K562 (cell line): Measurements from ENCODE around the gene ROR2. TPM values are rescaled to one million over a fixed set of nuclear protein-coding genes. Genes with fewer than 3 reads are reported as not detected.

Experiments
- ATAC-seq: fragments of 200-7000 bp; cut with Tn5 transposase; 3 replicates; pipeline ENCODE4 v1.9.1; 2020; ENCODE audit warnings: moderate library complexity
- BruUV-seq: library from RNA; stranded (reverse); fragments of 400-500 nt; replicated peaks from 2 replicates; lab custom pipeline; 2021; lab: Mats Ljungman, UMichigan
- CTCF ChIA-PET: fragments of 300-600 bp; formaldehyde crosslinking; extraction: SDS; loops from one replicate; lab custom pipeline; 2021; ENCODE audit warnings: low intra/inter-chr PET ratio; lab: Yijun Ruan, JAX
- POLR2A ChIA-PET: fragments of 300-600, 350-650 bp; sonication (Branson Sonifier 250); formaldehyde crosslinking; extraction: SDS; loops from one replicate; lab custom pipeline; 2021; ENCODE audit warnings: antibody characterized with exemption, inconsistent platforms; lab: Yijun Ruan, JAX
- DNase-seq, 4 experiments: peaks; one replicate each; pipeline versions ENCODE4 v3.0.0 to v3.0.0-alpha.2; 2011 to 2018; ENCODE audit warnings: low spot score in 3 of 4, mixed read lengths in 3 of 4; ENCODE audit errors: extremely low read depth in 1 of 4
- FAIRE-seq: peaks from 2 replicates; lab custom pipeline; 2011; peaks lifted over from hg19 to GRCh38; lab: Jason Lieb, UNC
- H2AFZ ChIP-seq: 2 replicates; pipeline ENCODE4 v1.6.0; 2011; ENCODE audit warnings: low read depth, low read length, control low read depth, inconsistent platforms
- H3K27ac ChIP-seq: fragments of 200-600 bp; 3 replicates; pipeline ENCODE4 v1.8.0; 2011; ENCODE audit warnings: low read depth, mild to moderate bottlenecking, control low read depth, inconsistent platforms, low read length, moderate library complexity, mixed read lengths; ENCODE audit errors: extremely low read depth
- H3K27me3 ChIP-seq, 2 experiments: fragments of 300-600 bp in 1 of 2; 2 replicates in 1 of 2; 3 replicates in 1 of 2; pipeline versions ENCODE4 v1.6.0 to v1.8.0; 2011; ENCODE audit warnings: inconsistent platforms in 2 of 2, low read length in 2 of 2, mild to moderate bottlenecking in 1 of 2, mixed read lengths in 1 of 2, moderate library complexity in 1 of 2; ENCODE audit not compliant: control insufficient read depth in 2 of 2, insufficient read depth in 2 of 2
- H3K36me3 ChIP-seq: fragments of 300-600 bp; 3 replicates; pipeline ENCODE4 v1.8.0; 2011; ENCODE audit warnings: mild to moderate bottlenecking, low read length, inconsistent platforms; ENCODE audit not compliant: control insufficient read depth, insufficient read depth
- H3K4me1 ChIP-seq, 2 experiments: fragments of 200-600 bp in 1 of 2; replicated peaks in 1 of 2; 2 replicates in 1 of 2; 3 replicates in 1 of 2; pipeline versions ENCODE4 v1.5.1 to v1.8.0; 2011; ENCODE audit warnings: inconsistent platforms in 2 of 2, low read length in 2 of 2, mild to moderate bottlenecking in 1 of 2, mixed read lengths in 1 of 2, moderate library complexity in 1 of 2; ENCODE audit not compliant: control insufficient read depth in 2 of 2, insufficient read depth in 2 of 2
- H3K4me2 ChIP-seq: 2 replicates; pipeline ENCODE4 v1.6.1; 2011; ENCODE audit warnings: low read length, control low read depth, inconsistent platforms, mixed read lengths; ENCODE audit not compliant: insufficient read depth
- H3K4me3 ChIP-seq: fragments of 200-600 bp; sonication (generic), shearing (Covaris generic); 2 replicates; pipeline ENCODE4 v1.5.1; 2016; ENCODE audit warnings: control low read depth, inconsistent platforms
- H3K79me2 ChIP-seq: fragments of 200-600 bp; 3 replicates; pipeline ENCODE4 v1.8.0; 2011; ENCODE audit warnings: low read length, inconsistent platforms; ENCODE audit not compliant: control insufficient read depth, insufficient read depth
- H3K9ac ChIP-seq, 2 experiments: 2 replicates each; pipeline versions ENCODE4 v1.6.0 to v1.6.1; 2011; ENCODE audit warnings: low read depth in 2 of 2, low read length in 2 of 2, control low read depth in 1 of 2, inconsistent platforms in 1 of 2, mild to moderate bottlenecking in 1 of 2, mixed read lengths in 1 of 2; ENCODE audit not compliant: insufficient read depth in 1 of 2
- H3K9me1 ChIP-seq: one replicate; pipeline ENCODE4 v1.6.0; 2011; ENCODE audit warnings: inconsistent platforms, mild to moderate bottlenecking, low read length, moderate library complexity; ENCODE audit not compliant: control insufficient read depth, insufficient read depth
- H3K9me3 ChIP-seq: replicated peaks from 2 replicates; pipeline ENCODE4 v1.5.1; 2011; ENCODE audit warnings: low read depth, low read length, inconsistent platforms; ENCODE audit not compliant: control insufficient read depth, insufficient read depth
- H4K20me1 ChIP-seq: replicated peaks from 2 replicates; pipeline ENCODE4 v1.6.1; 2011; ENCODE audit warnings: low read length, inconsistent platforms, mixed read lengths; ENCODE audit not compliant: control insufficient read depth, insufficient read depth
- EWSR1 ChIP-seq: fragments of 450-650 bp; IDR thresholded peaks from 2 replicates; pipeline ENCODE4 v1.6.1; 2018; ENCODE audit warnings: borderline replicate concordance, mild to moderate bottlenecking, low read depth, moderate library complexity; ENCODE audit not compliant: partially characterized antibody
- FOXP1 ChIP-seq: sonication (generic); formaldehyde crosslinking; IDR thresholded peaks from 2 replicates; pipeline ENCODE4 v1.8.0; 2022; ENCODE audit warnings: mild to moderate bottlenecking, missing genetic modification reagents
- GABPB2 ChIP-seq: fragments of 250-450 bp; sonication (Bioruptor Pico); conservative IDR thresholded peaks from 2 replicates; pipeline ENCODE4 v1.5.1; 2021; ENCODE audit warnings: mild to moderate bottlenecking
- GATAD2B ChIP-seq: fragments of 450-650 bp; IDR thresholded peaks from 2 replicates; pipeline ENCODE4 v1.6.1; 2017; ENCODE audit warnings: mild to moderate bottlenecking, borderline replicate concordance
- HMBOX1 ChIP-seq: sonication (generic); IDR thresholded peaks from 2 replicates; pipeline ENCODE4 v1.6.1; 2016
- MTA3 ChIP-seq: fragments of 450-650 bp; formaldehyde crosslinking; IDR thresholded peaks from 2 replicates; pipeline ENCODE4 v1.6.1; 2017; ENCODE audit warnings: mild to moderate bottlenecking, borderline replicate concordance
- RCOR1 ChIP-seq, 2 experiments: IDR thresholded peaks; 2 replicates each; pipeline ENCODE4 v1.6.1; 2012; ENCODE audit warnings: low read depth in 2 of 2, low read length in 2 of 2, borderline replicate concordance in 1 of 2, improper control_type of control experiment in 1 of 2
- TEAD2 ChIP-seq: fragments of 450-650 bp; IDR thresholded peaks from 2 replicates; pipeline ENCODE4 v1.6.1; 2016; ENCODE audit warnings: missing genetic modification characterization, control low read depth, missing compliant biosample characterization
- ZBTB49 ChIP-seq: sonication (generic); formaldehyde crosslinking; IDR thresholded peaks from 2 replicates; pipeline ENCODE4 v1.8.0; 2022; ENCODE audit warnings: missing genetic modification reagents, mild to moderate bottlenecking, borderline replicate concordance
- WGBS: fragments of 100-300 bp; shearing (Covaris generic); methylation state at CpG from one replicate; pipeline ENCODE4 v1.1.6; 2016; ENCODE audit warnings: low coverage, mixed read lengths; ENCODE audit not compliant: insufficient coverage; ENCODE audit errors: missing lambda C conversion rate; 5-methylcytosine and 5-hydroxymethylcytosine counted together
- in situ Hi-C: fragments of 300-500 bp; cut with MboI; formaldehyde crosslinking; loops from 4 replicates; pipeline ENCODE4 v1.15.0; 2018; ENCODE audit warnings: inconsistent platforms, mixed read lengths
- intact Hi-C: fragments of 100-400 bp; cut with micrococcal nuclease; formaldehyde crosslinking; loops from 2 replicates; pipeline ENCODE4 v1.14.2; 2022
- polyA plus RNA-seq, 8 experiments: library from polyadenylated mRNA; depleted of rRNA in 4 of 8; stranded (reverse) in 5 of 8; unstranded in 3 of 8; fragments of >200 nt; fragmentation: Nextera tagmentation in 2 of 8; fragmentation: Illumina TruSeq in 1 of 8; extraction: Ambion mirVana in 2 of 8; extraction: Trizol in 1 of 8; gene quantifications; 2 replicates each; pipeline versions ENCODE4 v1.2.1 to v1.2.3, GENCODE V29; 2011 to 2014; ENCODE audit warnings: inconsistent platforms in 1 of 8, missing spikeins in 1 of 8
- total RNA-seq, 7 experiments: library from RNA; depleted of rRNA in 6 of 7; stranded (reverse); fragments of >200 nt in 6 of 7; fragmentation: Illumina TruSeq in 2 of 7; extraction: Trizol in 2 of 7; gene quantifications; 2 replicates each; pipeline versions ENCODE4 v1.2.1 to v1.2.3, GENCODE V29; 2011 to 2021; ENCODE audit warnings: low replicate concordance in 1 of 7
- TF ChIP-seq, protein P1 (sequence below): sonication (generic); formaldehyde crosslinking; IDR thresholded peaks from 2 replicates; pipeline ENCODE4 v1.8.0; 2022; ENCODE audit warnings: mild to moderate bottlenecking, missing genetic modification reagents
- TF ChIP-seq, protein P2 (sequence below): fragments of 250-450 bp; sonication (Bioruptor Pico); IDR thresholded peaks from 2 replicates; pipeline ENCODE4 v1.4.0; 2020; ENCODE audit warnings: mild to moderate bottlenecking

Gene ROR2
- total and polyA plus RNA-seq, 9 of the 15 experiments (the other 6 are each of a cell fraction or from before 2014, with no cell fraction given), result 5.6 to 33.8 (median 15.3) TPM

DNA sequence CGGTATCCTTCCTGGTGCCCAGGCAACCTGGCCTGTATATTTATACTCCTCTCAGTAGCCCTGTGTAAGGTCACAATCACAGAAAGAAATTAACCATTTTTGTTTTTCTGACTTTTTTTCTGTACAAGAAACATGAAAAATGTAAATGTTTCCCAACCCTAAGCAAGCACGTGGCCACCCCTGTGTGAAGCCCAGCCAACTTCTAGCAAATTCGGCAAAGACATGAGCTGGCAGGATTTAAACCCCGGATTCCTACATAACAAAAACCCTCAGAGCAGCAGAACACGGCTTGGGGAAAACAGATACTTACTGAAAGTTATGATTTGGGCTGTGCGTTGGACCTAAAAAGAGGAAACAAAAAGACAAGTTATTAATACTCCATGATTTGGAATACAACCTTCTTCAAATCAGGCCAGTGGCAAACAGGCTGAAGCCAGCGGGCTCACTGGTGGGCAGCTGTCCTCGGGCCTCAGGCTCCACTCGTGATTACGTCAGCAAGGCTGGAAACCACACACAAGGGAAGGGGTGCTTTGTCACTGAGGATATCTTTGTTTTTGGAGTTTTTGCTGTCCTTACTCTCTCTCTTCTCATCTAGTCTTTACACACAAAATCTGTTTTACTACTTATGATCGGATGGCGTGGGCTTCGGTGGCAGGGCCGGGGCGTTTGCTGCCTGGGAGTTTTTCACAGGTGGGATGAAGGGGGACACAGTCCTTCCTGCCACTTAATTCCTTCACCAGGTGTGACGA, 194.1 kb downstream of the ROR2 start:
- in situ Hi-C loops, result no loop called here
- H4K20me1 ChIP-seq, result 0 out of 2 replicates have a peak, but pooled peaks cover 4% of the 10 kb centered on the region
- FAIRE-seq, result no peak
- no peak for DNase-seq
- ATAC-seq, result no peak
- H3K27ac ChIP-seq, result no peak overlapping the region
- H3K4me2 ChIP-seq, result no peak overlapping the region
- CTCF ChIA-PET, result no interaction called here
- 90% methylated on average over 16 of the region's 16 CpGs for WGBS
- H3K9me3 ChIP-seq, result no peaks in the 10 kb centered on the region
- intact Hi-C loops, result loop anchor here (5.0 to 10.0 kb wide), 2 partner anchors 221 to 359 kb away; partner anchors contain the start of gene SPTLC1
- peaks cover 3 to 4% of the 10 kb centered on the region in 2 experiments; a peak in 4 of 5 replicates for H3K4me1 ChIP-seq
- no peak overlapping the region for H3K4me3 ChIP-seq
- H3K9ac ChIP-seq, result peak overlapping the region in 1 of 2 experiments; percentile 67; a peak in 1 of 4 replicates
- H2AFZ ChIP-seq, result no peak overlapping the region
- BruUV-seq, result no TSS peak
- peaks cover 6% of the 10 kb centered on the region; the same call in 1 of the 3 replicates for H3K79me2 ChIP-seq
- no peaks in the 10 kb centered on the region for H3K9me1 ChIP-seq
- H3K36me3 ChIP-seq, result peaks cover 41% of the 10 kb centered on the region
- POLR2A ChIA-PET, result no interaction called here
- no peaks in the 10 kb centered on the region for H3K27me3 ChIP-seq
- TF ChIP-seq GATAD2B (no peak), FOXP1 (no peak), MTA3 (no peak), RCOR1 (IDR thresholded peaks at IDR 0.05; ENCODE audit: borderline replicate concordance in 1 of 2, low read depth in 2 of 2, low read length in 2 of 2) (no peak), ZBTB49 (no peak), GABPB2 (CRISPR knock-in tag) (no peak), TEAD2 (tag) (no peak), EWSR1 (no peak), HMBOX1 (no peak)
- TF ChIP-seq, protein P1, sequence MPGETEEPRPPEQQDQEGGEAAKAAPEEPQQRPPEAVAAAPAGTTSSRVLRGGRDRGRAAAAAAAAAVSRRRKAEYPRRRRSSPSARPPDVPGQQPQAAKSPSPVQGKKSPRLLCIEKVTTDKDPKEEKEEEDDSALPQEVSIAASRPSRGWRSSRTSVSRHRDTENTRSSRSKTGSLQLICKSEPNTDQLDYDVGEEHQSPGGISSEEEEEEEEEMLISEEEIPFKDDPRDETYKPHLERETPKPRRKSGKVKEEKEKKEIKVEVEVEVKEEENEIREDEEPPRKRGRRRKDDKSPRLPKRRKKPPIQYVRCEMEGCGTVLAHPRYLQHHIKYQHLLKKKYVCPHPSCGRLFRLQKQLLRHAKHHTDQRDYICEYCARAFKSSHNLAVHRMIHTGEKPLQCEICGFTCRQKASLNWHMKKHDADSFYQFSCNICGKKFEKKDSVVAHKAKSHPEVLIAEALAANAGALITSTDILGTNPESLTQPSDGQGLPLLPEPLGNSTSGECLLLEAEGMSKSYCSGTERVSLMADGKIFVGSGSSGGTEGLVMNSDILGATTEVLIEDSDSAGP (CRISPR knock-in tag), result no peak
- TF ChIP-seq, protein P2, sequence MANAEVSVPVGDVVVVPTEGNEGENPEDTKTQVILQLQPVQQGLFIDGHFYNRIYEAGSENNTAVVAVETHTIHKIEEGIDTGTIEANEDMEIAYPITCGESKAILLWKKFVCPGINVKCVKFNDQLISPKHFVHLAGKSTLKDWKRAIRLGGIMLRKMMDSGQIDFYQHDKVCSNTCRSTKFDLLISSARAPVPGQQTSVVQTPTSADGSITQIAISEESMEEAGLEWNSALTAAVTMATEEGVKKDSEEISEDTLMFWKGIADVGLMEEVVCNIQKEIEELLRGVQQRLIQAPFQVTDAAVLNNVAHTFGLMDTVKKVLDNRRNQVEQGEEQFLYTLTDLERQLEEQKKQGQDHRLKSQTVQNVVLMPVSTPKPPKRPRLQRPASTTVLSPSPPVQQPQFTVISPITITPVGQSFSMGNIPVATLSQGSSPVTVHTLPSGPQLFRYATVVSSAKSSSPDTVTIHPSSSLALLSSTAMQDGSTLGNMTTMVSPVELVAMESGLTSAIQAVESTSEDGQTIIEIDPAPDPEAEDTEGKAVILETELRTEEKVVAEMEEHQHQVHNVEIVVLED (CRISPR knock-in tag), result no peak
